ENCODE data around the gene ZNF181. TPM values are rescaled to one million over a fixed set of nuclear protein-coding genes. Genes with fewer than 3 reads are reported as not detected.
A peak's percentile ranks its signal among the peaks of the same experiment; 100 is the strongest.
"Not testable (repeated sequence)": the region's sequence is repeated elsewhere in the genome, so short reads cannot be mapped to it uniquely, and the experiment has no call there.

Gene ZNF181
- total RNA-seq = 3.1 and 4.3 TPM in 2 replicates

DNA sequence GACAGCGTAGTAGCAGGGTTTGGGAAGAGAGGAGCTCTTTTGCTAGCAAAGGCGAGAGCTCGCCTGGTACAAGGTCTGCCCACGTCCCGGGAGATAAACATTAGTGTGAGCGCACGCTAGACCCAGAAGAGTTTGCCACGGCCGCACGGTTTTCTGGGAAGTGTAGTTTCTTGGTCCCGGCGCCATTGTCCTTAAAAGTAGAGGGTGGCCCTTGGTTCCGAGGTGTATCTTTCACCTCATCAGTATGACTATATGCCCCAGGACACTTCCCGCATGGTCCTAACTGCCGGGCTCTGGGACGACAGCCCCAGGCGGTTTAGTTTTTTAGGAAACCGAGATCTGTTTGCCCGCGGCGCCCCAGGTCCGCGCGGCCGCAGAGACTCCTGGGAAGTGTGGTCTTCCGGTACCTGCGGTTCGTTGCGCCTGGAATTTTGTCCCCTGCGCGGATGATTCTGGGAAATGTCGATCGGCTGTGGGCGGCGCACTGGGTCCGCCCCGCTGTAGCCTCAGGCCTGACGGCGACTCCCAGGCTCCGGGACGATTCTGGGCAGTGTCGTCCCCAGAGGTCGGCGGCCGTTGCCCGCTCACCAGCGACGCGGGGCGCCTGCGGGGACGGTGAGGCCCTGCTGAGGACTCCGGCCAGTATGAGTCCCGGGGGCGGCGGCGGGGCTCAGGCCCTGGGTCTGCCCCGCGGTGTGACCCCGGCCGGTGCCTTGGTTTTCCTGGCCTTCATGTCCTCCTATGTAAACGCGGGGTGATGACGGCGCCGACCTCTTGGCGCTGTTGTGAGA, at the start of gene ZNF181:
Gene ZNF181, plus strand, starts transcription at position 498 of the 791 bp plus-strand sequence. CDS start 795 bp downstream, outside the sequence.
- H3K4me1 Mint-ChIP-seq (ENCODE audit: low read depth) = peaks cover 24% of the 10 kb centered on the region
- peak; percentile 72 for DNase-seq (ENCODE audit: low spot score)
- intact Hi-C loops (cut with micrococcal nuclease) = loop anchor here (1.0 to 10.0 kb wide), 4 partner anchors 39 to 1391 kb away; partner anchors contain the start of genes GRAMD1A, SCGB2B2, ZNF302 and ZNF599
- peak within 1 kb of the TSS; percentile 92 for H3K4me3 Mint-ChIP-seq
- H3K9me3 Mint-ChIP-seq = peaks cover 21% of the 10 kb centered on the region
- no peaks in the 10 kb centered on the region for H3K27me3 Mint-ChIP-seq (ENCODE audit: insufficient read depth)
- peak within 1 kb of the TSS; percentile 95 for H3K27ac Mint-ChIP-seq
- H3K36me3 Mint-ChIP-seq (ENCODE audit: low read depth) = peaks cover 17% of the 10 kb centered on the region

DNA sequence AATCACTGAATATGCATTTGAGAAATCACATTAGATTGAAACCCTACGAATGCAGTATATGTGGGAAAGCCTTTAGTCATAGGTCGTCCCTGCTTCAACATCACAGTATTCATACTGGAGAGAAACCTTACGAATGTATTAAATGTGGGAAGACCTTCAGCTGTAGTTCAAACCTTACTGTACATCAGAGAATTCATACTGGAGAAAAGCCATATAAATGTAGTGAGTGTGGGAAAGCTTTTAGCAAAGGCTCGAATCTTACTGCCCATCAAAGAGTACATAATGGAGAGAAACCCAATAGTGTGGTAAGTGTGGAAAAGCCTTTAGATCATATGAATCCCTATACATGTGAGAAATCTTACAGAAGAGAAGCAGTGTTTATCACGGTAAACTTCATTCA, 48.8 kb upstream of the ZNF181 start:
- H3K4me1 Mint-ChIP-seq (ENCODE audit: low read depth); H3K27me3 Mint-ChIP-seq (ENCODE audit: insufficient read depth); H3K27ac Mint-ChIP-seq; H3K4me3 Mint-ChIP-seq; DNase-seq (ENCODE audit: low spot score); intact Hi-C loops (cut with micrococcal nuclease): not testable (repeated sequence)
- Mint-ChIP-seq H3K9me3 (peaks cover 79% of the 10 kb centered on the region), H3K36me3 (ENCODE audit: low read depth) (peaks cover 34% of the 10 kb centered on the region)

DNA sequence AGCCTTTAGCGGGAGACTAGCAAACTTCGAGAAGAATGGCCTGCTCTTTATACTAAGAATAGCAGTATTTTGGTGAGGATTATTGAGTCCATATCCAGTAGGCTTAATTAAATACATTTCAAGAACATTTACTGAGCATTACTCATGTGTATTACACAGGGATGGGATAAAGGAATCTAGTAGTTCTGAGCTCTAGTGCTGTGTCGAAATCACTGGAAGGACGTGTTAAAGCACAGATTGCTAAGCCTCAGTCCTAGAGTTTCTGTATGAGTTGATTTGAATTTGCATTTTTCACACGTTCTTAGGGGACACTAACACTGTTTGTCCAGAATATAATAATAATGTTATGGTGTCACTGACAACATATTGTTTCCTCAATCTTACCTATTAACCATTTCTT, 47.6 kb upstream of the ZNF181 start:
- H3K27ac Mint-ChIP-seq = no peak overlapping the region
- intact Hi-C loops (cut with micrococcal nuclease) = no loop called here
- DNase-seq (ENCODE audit: low spot score) = no peak
- no peak overlapping the region for H3K4me3 Mint-ChIP-seq
- H3K9me3 Mint-ChIP-seq = peaks cover 70% of the 10 kb centered on the region
- H3K27me3 Mint-ChIP-seq (ENCODE audit: insufficient read depth) = no peaks in the 10 kb centered on the region
- H3K36me3 Mint-ChIP-seq (ENCODE audit: low read depth) = peaks cover 25% of the 10 kb centered on the region
- H3K4me1 Mint-ChIP-seq (ENCODE audit: low read depth) = no peaks in the 10 kb centered on the region

DNA sequence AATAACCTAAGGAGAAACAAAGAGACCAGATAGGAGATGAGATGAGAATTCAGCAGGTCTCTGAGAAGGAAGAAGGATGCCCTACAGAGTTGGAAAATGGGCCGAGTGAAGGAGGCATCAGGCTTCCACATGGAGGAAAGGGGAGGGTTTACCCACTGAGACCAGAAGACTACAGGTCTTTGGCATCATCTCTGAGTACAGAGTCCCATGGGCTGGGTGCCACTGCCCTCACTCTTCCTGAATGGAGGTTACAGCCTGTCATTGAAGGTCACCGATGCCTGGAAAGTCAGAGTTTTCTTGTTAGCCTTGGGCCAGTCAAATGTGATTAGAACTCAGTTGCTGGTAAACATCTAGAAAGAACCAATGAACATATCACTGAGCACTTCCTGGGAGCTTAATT, 46.7 kb upstream of the ZNF181 start:
- Mint-ChIP-seq H3K4me1 (ENCODE audit: low read depth) (no peaks in the 10 kb centered on the region), H3K36me3 (ENCODE audit: low read depth) (peaks cover 18% of the 10 kb centered on the region), H3K27ac (no peak overlapping the region), H3K4me3 (no peak overlapping the region), H3K27me3 (ENCODE audit: insufficient read depth) (no peaks in the 10 kb centered on the region), H3K9me3 (peaks cover 62% of the 10 kb centered on the region)
- intact Hi-C loops (cut with micrococcal nuclease) = no loop called here
- no peak for DNase-seq (ENCODE audit: low spot score)

DNA sequence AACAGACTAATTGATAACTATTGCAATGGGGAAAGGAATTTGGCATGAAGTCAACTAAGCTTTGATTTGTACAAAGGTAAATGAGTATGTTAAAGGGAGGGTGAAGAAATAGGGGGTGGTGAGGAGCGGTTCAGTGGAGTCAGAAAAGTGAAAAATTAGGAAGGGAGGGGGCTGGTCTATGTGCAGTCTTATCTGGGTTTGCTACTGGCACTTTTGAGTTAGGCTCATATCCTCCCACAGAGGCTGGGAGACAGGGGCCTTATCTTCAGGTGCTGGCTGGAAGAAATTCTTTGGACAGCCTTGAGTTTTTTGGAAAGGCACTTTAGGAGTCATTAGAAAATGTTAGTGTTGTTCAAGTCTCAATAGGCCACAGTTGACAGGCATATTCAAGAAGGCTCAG, 45.5 kb upstream of the ZNF181 start:
- Mint-ChIP-seq H3K4me3 (no peak overlapping the region), H3K27ac (no peak overlapping the region), H3K4me1 (ENCODE audit: low read depth) (no peaks in the 10 kb centered on the region), H3K36me3 (ENCODE audit: low read depth) (peaks cover 8% of the 10 kb centered on the region), H3K27me3 (ENCODE audit: insufficient read depth) (no peaks in the 10 kb centered on the region), H3K9me3 (peaks cover 56% of the 10 kb centered on the region)
- no peak for DNase-seq (ENCODE audit: low spot score)
- intact Hi-C loops (cut with micrococcal nuclease) = no loop called here

DNA sequence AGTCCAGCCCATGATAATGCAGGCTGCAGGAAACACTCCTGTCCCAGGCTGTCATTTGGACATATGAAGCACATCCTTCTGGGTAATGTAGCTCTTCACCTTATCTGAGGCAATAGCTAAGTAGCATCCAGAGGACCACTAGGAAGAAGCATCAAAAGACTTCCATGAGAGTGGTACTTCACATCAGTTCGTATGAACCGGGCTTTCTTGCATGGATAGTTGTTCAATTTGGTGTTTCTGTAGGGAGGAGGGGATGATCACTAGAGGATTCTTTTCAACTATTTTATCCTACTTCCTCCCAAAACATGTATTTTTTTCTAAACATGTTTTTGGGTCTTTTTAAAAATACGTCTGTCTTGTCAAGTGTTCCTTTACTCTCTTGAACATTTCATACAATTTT, 43.7 kb upstream of the ZNF181 start:
- Mint-ChIP-seq H3K36me3 (ENCODE audit: low read depth) (no peaks in the 10 kb centered on the region), H3K9me3 (peaks cover 50% of the 10 kb centered on the region), H3K4me3 (no peak overlapping the region), H3K27ac (no peak overlapping the region), H3K4me1 (ENCODE audit: low read depth) (no peaks in the 10 kb centered on the region), H3K27me3 (ENCODE audit: insufficient read depth) (no peaks in the 10 kb centered on the region)
- intact Hi-C loops (cut with micrococcal nuclease) = no loop called here
- DNase-seq (ENCODE audit: low spot score) = no peak

DNA sequence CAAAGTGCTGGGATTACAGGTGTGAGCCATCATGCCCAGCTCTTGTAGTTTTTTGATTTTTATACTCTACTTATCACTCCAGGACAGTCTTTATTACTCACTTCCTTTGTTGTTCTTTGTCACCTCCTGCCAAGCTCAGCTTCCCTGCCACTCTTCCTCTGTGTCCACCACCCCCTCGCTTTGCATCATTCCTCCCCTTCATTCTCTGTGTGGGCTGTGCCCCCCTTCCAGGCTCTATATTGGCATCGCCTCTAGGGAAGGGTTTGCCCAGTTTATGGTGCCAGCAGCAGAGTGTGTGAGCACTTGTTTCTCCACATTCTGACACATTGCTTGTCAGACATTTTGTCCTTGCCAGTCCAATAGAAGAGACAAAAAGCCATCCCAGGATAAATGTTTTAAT, 41.5 kb upstream of the ZNF181 start:
- Mint-ChIP-seq H3K9me3 (peaks cover 28% of the 10 kb centered on the region), H3K27ac (no peak overlapping the region), H3K4me3 (no peak overlapping the region), H3K4me1 (ENCODE audit: low read depth) (no peaks in the 10 kb centered on the region), H3K27me3 (ENCODE audit: insufficient read depth) (no peaks in the 10 kb centered on the region), H3K36me3 (ENCODE audit: low read depth) (no peaks in the 10 kb centered on the region)
- intact Hi-C loops (cut with micrococcal nuclease) = no loop called here
- DNase-seq (ENCODE audit: low spot score) = no peak

DNA sequence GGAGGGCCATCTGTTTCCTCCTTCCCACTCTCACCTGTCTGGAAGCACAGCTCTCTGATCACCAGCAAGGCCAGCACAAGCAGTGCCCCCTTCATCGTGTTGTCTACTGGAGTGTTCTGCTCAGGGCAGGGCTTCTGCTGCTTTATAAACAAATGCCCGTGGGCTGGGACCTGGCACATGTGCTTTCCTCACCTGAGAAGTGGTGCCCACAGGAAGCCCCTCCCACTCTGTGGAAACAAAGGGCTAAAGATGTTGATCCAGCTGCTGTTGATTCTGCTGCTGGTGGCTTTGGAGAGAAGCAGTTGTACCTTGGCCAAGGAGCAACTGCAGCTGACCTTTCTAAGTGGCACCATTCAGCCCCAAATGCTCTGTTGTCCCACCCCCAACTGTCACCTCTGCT, 26.4 kb upstream of the ZNF181 start:
- Mint-ChIP-seq H3K4me3 (no peak overlapping the region), H3K36me3 (ENCODE audit: low read depth) (no peaks in the 10 kb centered on the region), H3K9me3 (peaks cover 21% of the 10 kb centered on the region), H3K27me3 (ENCODE audit: insufficient read depth) (peaks cover 2% of the 10 kb centered on the region), H3K27ac (no peak overlapping the region), H3K4me1 (ENCODE audit: low read depth) (peaks cover 4% of the 10 kb centered on the region)
- DNase-seq (ENCODE audit: low spot score) = no peak
- intact Hi-C loops (cut with micrococcal nuclease) = no loop called here

DNA sequence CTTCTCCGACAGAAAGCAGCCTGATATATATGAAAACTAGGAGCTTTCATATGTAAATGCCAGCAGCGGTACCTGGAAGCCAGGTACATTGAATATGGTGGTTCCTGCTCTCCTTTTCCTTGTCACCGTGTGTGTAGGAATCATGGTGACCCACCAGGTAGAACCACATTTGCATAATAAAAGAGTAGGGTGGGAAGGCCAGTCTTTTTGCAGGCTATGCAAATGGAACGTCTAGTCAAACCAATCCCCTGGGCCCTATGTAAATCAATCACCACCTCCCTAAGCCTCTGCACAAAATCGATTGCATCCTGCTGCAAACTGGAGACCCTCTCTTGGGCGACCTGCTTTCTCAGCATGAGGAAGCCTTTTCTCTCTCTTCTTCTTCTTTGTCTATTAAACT, 22.2 kb upstream of the ZNF181 start:
- H3K9me3 Mint-ChIP-seq = peaks cover 26% of the 10 kb centered on the region

DNA sequence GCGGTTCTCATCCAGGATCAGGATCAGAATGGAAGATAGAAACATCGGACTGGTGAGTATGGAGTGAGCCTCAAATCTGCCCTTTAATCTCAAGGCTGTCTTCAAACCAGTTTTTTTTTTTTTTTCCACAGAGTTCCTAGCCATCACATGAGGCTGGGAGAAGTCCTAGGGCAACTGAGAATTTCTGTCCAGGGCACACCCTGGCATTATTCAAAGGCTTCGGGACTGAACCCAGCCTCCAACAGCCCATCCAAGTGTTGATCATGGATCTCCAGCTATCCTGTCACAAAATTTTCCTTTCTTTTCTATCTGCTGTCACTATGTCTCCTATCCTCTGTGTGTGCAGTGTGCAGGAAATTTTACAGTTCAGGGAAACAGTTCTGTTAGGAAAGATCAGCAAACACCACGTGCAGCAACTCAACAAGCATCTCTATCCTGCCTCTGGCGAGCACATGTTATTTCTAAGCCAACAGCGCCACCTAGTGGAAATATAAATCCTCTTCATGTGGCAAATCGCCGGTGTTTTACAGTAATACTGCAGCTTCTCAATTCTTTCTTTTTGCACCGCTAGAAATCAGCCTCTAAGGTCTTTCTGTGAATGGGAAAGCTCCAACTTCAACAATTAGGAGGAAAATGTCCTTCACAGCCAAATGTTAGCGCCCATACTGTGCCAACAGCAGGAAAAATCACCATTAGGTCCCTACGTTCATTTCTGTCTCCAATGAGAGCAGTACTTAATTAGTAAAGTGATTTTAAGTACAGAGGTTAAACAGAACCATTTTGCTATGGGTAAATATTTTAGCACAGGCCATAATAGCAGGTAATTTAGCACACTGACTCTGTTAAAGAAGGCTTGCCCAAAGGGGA, 21.4 kb upstream of the ZNF181 start:
- H3K27ac Mint-ChIP-seq = no peak overlapping the region
- DNase-seq (ENCODE audit: low spot score) = peak; percentile 43
- no peak overlapping the region for H3K4me3 Mint-ChIP-seq
- intact Hi-C loops (cut with micrococcal nuclease) = loop anchor here (1.0 to 5.0 kb wide), 5 partner anchors 35 to 935 kb away; partner anchors contain the start of genes SCGB2B2 and ZNF302
- peaks cover 5% of the 10 kb centered on the region for H3K4me1 Mint-ChIP-seq (ENCODE audit: low read depth)
- H3K27me3 Mint-ChIP-seq (ENCODE audit: insufficient read depth) = peaks cover 4% of the 10 kb centered on the region
- H3K36me3 Mint-ChIP-seq (ENCODE audit: low read depth) = peaks cover 3% of the 10 kb centered on the region
- H3K9me3 Mint-ChIP-seq = peaks cover 27% of the 10 kb centered on the region

More for the DNA sequence above, 22.2 kb upstream of the ZNF181 start:
- Mint-ChIP-seq H3K4me3 (no peak overlapping the region), H3K27me3 (ENCODE audit: insufficient read depth) (peaks cover 2% of the 10 kb centered on the region), H3K4me1 (ENCODE audit: low read depth) (peaks cover 5% of the 10 kb centered on the region), H3K36me3 (ENCODE audit: low read depth) (peaks cover 3% of the 10 kb centered on the region), H3K27ac (no peak overlapping the region)
- DNase-seq (ENCODE audit: low spot score) = no peak
- intact Hi-C loops (cut with micrococcal nuclease) = loop anchor here (1.0 to 5.0 kb wide), 5 partner anchors 35 to 935 kb away; partner anchors contain the start of genes SCGB2B2 and ZNF302

DNA sequence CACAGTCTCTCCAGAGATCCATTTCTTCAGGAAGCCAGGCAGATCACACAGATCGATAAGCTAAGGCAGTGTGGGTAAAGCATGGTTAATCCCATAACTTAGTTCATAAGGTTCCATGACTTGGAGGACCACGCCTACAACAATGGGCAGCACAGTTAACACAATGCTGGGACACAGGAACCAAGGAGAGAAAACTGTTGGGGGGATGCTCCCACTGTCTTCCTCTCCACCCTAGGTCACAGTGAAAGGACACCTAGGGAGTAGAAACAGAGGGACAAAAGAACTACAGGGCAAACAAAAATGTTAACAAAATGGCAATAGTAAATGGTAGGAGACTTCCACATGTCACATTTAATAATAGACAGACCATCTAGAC, 20.8 kb upstream of the ZNF181 start:
- intact Hi-C loops (cut with micrococcal nuclease) = loop anchor here (5.0 kb wide), 2 partner anchors 36 to 936 kb away; partner anchors contain the start of genes SCGB2B2 and ZNF302
- no peak for DNase-seq (ENCODE audit: low spot score)
- peaks cover 3% of the 10 kb centered on the region for H3K27me3 Mint-ChIP-seq (ENCODE audit: insufficient read depth)
- H3K36me3 Mint-ChIP-seq (ENCODE audit: low read depth) = peaks cover 3% of the 10 kb centered on the region
- H3K4me1 Mint-ChIP-seq (ENCODE audit: low read depth) = peaks cover 5% of the 10 kb centered on the region
- peaks cover 30% of the 10 kb centered on the region for H3K9me3 Mint-ChIP-seq
- no peak overlapping the region for H3K4me3 Mint-ChIP-seq
- no peak overlapping the region for H3K27ac Mint-ChIP-seq

DNA sequence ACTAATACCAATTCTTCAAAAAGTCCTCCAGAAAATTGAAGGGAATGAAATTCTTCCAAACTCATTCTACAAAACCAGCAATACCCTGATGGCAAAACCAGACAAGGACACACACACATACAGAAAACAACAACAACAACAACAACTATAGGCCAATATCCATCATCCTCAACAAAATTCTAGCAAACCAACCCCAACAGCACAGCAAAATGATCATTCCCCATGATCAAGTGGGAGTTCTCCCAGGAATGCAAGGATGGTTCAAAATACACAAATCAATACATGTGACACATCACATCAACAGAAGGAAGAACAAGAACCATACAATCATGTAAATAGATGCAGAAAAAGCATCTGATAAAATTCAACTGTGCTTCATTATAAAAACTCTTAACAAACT, 18.7 kb upstream of the ZNF181 start:
- Mint-ChIP-seq H3K4me3 (no peak overlapping the region), H3K9me3 (peaks cover 30% of the 10 kb centered on the region), H3K27me3 (ENCODE audit: insufficient read depth) (peaks cover 2% of the 10 kb centered on the region), H3K36me3 (ENCODE audit: low read depth) (peaks cover 3% of the 10 kb centered on the region), H3K27ac (no peak overlapping the region), H3K4me1 (ENCODE audit: low read depth) (peaks cover 5% of the 10 kb centered on the region)
- intact Hi-C loops (cut with micrococcal nuclease) = no loop called here
- DNase-seq (ENCODE audit: low spot score) = no peak

DNA sequence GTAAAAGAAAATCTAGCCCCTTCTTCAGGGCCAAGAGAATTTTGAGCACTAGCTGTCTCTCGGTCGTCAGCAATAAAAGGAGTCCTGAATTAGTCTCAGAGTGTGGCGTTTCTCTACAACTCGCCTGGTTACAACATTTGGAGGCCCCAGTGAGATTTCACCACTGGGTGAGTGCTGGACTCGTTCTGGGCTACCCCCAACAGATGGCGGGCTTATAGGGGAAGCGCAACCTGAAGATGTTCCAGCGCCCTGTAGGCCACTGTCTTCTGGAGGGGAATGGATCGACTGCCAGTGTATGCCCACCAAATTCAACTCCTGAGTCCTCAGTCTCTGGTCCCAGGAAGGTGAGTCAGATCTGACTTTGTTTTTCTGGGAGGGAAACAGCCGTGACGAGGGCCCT, 11.7 kb upstream of the ZNF181 start:
- Mint-ChIP-seq H3K27ac (no peak overlapping the region), H3K4me1 (ENCODE audit: low read depth) (no peaks in the 10 kb centered on the region), H3K36me3 (ENCODE audit: low read depth) (no peaks in the 10 kb centered on the region), H3K4me3 (no peak overlapping the region), H3K27me3 (ENCODE audit: insufficient read depth) (peaks cover 2% of the 10 kb centered on the region), H3K9me3 (peaks cover 5% of the 10 kb centered on the region)
- DNase-seq (ENCODE audit: low spot score) = no peak
- intact Hi-C loops (cut with micrococcal nuclease) = no loop called here
